ENCODE data around the gene EPSTI1.

DNA sequence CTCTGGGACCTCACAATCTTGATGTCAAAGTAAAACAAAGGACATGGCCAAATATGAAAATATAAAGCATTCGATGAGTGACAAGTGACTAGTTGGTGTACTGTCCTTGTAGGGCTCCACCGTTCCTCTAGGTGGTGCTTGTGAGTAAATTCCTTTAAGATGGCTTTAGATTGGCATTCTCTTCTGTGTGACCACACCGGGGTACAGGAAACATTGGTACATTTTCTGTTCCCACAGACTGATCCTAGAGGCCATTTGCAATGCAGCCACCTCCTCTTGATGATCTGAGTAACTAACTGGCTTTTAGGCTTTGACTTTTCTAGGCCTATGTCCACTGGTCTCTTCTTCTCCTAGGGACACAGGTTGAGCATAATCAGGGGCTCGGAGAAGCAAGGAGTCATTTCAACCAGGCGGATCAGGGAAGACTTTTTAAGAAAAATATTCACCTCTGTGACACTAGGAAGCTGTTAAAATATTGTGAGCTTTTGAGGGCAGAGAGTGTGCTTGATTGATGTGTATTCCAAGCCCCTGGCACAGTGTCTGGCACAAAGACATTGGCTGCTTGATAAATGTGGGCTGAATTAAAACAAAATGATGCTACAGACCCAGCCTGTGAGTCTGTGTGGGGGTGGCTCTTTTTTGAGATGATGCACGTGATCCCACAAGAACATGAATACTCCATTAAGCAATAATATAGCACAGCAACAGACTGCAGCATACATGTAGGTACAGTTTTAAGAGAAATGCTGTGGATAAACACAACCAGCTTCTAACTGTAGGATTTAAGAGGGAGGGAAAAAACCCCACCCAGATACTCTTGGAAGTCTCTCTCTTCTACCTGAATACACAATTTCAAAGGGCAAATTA, 21.0 kb downstream of the EPSTI1 start:
- TF ChIP-seq, protein P1, sequence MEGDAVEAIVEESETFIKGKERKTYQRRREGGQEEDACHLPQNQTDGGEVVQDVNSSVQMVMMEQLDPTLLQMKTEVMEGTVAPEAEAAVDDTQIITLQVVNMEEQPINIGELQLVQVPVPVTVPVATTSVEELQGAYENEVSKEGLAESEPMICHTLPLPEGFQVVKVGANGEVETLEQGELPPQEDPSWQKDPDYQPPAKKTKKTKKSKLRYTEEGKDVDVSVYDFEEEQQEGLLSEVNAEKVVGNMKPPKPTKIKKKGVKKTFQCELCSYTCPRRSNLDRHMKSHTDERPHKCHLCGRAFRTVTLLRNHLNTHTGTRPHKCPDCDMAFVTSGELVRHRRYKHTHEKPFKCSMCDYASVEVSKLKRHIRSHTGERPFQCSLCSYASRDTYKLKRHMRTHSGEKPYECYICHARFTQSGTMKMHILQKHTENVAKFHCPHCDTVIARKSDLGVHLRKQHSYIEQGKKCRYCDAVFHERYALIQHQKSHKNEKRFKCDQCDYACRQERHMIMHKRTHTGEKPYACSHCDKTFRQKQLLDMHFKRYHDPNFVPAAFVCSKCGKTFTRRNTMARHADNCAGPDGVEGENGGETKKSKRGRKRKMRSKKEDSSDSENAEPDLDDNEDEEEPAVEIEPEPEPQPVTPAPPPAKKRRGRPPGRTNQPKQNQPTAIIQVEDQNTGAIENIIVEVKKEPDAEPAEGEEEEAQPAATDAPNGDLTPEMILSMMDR (IDR thresholded peaks at IDR 0.05; ENCODE audit: low read length) = peak; percentile 84
- TF ChIP-seq EZH2 (IDR thresholded peaks at IDR 0.05; ENCODE audit: borderline replicate concordance, low read length) = no peak
